ENCODE data around the gene FOXC1.

FOXC1 gene

DNA sequence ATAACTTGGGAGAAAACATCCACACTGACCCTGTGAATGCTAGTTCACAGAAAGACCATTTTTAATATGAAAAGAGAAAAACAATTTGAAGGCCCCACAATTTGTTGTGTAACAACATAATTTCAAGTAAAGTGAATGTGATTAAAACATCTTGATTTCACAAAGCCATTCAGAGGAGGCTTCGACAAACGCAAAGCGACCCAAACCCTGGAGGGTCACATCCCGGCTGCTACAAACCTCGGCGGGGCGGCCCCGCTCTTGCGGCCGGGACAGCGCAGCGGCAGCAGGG, 14.0 kb downstream of the FOXC1 start:
- DNase-seq (ENCODE audit: low read depth in 2 of 2): no peak

DNA sequence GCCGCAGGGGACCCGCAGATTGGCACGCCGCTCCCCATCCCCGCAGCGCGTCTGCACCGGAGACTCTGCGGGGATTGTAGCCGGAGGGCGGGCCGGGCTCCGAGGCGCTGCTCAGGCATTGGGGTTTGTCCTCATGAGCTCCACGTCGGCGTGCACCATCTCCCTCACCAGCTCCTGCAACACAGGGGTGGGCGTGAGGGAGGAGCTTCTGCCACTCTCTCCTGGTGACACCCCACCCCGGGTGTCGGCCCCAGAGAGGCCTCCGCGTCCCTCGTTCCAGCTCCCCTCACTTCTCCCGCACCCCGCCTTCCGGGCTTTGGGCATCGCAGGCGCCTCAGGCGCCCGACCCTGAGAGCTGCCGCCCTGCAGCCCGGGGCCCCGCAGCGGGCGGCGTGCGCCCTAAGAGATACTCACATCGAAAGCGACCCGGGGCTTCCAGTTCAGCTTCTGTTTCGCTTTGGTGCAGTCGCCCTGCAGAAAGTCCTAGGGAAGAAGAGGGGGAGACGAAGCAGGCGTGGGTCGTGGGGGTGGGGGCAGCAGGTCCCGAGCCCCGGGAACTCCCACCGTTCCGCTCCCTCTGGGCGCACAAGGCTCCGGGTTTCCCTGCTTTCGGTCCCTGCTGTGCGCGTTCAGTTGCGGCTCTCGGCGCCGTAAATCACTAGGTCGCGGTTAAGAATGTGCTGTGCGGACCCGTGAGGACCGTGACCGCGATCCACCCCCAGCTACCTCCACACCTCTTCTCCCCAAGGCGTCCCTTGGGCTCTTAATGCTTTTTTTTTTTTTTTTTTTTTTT, 14.5 kb downstream of the FOXC1 start:
- DNase-seq (ENCODE audit: low read depth in 2 of 2): no peak

DNA sequence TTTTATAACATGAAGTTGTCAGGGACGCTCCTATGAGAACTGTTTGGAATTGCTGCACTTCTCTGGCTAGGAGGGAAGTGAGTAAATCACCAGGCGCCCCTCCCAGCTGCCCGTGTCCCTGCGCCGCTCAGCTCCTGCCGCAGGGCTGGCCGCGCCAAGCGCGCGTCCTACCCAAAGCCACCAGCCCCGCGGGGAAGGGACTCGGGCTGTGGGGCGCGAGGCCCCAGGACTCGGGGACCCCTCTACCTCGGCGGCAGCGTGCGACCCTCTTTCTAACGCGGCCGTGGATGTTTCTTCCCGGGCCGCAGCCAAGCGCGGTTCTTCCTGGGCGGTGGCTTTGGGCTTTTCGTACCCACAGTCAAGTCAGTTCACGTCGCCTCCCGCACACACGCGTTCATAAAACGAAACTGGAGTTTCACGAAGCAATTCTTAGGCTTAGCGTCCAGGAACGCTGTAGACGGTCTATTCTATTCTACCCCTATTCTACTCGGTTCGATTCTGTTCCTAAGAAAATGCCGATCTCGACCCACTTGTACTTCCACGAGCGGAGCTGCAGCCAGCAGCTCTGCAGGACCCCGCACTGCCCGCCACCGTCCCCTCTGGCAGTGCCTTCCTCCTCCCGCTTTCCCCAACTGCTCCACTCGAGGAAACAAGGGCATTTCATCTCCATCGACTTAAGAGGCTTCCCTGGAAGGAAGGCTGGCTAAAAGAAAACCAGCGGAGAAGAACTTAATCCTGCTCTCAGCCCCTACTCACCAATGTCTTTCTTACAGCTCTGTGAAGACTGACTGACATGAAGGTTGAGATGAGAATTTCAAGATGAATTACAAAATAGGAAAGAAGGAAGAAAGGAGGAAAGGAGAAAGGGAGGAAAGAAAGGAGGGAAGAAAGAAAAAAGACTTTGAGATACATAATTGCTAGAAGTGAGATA, 15.4 kb downstream of the FOXC1 start:
- no peak for DNase-seq (ENCODE audit: low read depth in 2 of 2)

DNA sequence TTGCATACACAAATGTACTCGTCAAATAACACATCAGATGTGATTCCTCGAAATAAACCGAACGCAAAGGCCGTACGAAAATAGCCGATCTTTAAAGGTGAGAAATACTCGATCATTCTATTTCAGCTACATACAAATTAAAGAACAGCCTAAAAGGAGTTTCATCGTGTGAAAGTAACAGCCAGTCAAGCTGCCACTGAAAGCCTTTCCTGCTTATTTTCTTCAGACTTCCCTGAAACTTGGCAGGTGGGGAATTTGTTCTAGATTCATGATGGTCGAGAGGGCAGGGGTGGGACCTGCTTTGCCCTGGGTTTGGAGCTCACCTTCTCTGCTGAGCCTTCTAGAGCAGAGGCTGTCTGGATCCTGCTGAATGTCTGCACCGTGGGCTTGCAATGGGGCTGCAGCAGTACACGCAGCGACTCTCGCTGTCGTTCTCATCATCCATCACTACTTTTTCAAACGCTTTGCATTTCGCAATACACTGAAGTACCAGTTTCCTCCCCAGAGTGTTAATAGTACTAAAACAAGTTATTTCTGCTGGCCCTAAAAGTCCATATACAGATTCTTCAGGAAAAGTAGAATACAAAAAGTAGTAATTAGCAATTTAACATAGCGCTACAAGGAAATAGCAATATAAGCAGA, 16.2 kb downstream of the FOXC1 start:
- DNase-seq (ENCODE audit: low read depth in 2 of 2): no peak

DNA sequence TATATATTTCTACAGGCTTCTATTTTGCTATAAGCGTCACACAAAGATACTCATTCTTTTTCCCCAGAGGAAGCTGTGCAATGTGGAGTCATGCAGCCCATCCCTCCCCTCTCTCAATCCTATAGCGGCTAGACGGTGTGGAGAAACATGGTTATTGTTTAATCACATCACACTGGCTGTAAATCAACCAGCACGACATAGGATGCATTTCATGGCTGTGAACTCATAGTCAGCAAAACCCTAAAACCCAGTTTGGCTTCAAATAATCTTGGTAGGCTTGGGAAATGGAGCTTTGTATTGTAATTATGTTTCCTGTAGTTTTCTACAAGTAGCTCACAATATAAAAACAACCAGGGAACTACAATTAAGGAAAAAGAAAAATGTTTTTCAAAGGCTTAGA, 16.8 kb downstream of the FOXC1 start:
- no peak for DNase-seq (ENCODE audit: low read depth in 2 of 2)

DNA sequence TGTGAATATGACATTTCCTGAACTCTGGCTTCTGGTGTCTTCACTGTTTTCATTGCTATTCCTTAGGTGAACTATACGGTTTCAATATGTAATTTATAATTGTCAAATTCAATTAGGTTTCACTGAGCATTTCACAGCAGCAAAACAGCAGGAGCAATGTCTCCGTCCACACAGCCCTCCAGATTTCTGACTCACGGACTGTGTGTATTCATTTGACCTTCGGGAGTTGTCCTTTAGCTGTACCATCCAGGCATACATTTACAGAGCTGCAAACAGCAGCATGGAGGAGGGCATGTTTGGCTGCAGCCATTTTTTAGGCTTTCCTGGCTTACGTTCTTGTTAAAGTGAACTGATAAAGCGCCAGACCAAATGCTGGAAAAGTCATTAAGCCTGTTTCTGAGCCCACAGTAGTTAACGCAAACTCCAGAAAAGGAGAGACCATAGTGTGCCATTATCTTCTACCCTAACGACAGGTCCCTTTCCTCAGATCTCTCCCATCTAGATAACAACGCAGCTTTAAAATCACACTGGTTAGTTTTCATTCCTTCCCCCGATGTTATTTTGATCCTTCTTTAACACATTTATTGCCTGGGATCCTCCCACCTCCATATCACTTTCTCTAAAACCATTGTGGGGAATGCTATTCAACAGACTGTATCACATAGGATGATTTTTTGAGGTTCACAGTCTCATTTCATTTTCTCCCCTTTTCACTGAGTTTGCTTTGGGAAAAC, 18.3 kb downstream of the FOXC1 start:
- no peak for DNase-seq (ENCODE audit: low read depth in 2 of 2)

DNA sequence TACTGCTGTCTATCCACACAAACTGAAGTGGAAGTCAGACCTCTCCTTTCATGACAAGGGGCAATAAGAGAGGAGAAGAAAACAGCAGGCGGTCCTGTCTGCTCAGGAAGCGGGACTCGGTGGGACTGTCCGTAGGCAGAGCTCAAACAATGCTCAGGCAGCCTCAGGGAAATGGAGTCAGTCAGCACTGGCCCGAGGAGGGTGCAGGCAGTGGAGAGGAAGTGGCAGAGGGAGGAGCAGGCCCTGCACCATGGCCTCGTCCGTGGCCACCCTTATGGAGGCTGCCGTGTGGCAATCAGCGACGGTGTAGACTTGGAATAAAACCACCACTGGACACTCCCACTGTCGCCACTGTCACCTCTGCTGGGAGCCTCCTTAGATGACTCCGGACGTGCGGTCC, 19.6 kb downstream of the FOXC1 start:
- no peak for DNase-seq (ENCODE audit: low read depth in 2 of 2)

DNA sequence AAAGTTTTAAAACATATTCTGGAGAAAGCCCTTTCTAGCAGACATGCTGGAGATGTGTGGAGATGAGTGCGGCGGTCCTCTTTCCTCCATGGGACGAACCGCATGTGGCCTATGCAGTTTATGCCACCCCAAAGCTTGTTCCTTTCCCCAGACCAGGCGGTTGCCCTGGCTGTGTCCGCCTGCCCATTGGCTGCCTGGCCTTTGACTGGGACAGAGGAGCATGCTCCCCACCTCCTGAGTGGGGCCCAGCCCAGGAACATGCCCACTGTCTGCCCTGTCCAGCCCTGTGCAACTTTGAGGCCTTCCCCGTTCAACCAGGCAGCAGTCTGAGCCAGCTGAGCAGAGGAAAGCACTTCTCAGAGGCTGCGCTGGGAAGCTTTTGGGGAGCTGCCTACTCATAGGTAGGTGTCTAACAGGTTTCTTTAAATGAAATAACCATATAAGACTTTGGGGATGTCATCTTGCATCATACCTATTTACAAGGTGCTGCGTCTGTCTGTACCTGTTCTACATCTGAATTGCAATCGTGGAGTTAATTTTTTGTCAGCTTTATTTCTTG, 20.6 kb downstream of the FOXC1 start:
- DNase-seq (ENCODE audit: low read depth in 2 of 2): no peak

DNA sequence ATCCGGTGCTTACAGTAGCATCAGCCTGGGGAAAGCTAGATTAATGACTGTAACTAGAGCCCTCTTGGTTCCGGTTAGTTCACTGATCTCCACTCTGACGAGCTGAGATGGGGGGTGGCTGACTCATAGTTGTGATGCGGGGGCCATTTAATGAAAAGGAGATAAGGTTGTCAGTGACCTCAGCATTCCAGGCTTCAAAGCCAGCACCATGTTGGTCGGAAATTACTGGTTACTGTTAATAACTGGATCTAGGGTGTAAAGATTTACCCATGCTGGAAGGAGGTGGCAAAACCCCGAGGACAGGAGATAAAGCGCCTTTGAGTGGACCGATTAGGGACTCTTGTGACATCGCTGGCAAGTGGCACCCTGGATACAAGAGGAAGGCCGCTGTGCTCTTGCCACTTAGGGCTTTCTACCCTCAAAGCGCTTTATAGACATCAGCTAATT, 21.1 kb downstream of the FOXC1 start:
- DNase-seq (ENCODE audit: low read depth in 2 of 2): no peak

DNA sequence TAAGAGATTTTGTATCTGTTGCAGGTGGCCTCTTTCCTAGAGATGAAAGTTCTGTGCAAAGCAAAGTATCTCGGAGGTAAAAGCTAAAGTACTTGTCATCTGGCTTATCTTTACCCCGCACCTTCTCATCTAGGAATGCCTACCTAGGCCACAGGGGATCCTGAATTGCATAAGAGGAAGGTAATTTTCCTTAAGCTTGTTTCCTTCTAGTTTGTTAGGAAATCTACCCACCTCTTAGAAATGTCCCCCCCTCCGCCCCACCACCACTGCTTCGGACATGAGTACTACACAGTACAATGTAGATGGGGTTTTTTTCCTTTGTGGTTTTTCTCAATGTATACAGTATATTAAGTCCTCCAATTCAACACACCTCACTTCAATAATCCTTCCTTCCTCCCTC, 21.5 kb downstream of the FOXC1 start:
- no peak for DNase-seq (ENCODE audit: low read depth in 2 of 2)

DNA sequence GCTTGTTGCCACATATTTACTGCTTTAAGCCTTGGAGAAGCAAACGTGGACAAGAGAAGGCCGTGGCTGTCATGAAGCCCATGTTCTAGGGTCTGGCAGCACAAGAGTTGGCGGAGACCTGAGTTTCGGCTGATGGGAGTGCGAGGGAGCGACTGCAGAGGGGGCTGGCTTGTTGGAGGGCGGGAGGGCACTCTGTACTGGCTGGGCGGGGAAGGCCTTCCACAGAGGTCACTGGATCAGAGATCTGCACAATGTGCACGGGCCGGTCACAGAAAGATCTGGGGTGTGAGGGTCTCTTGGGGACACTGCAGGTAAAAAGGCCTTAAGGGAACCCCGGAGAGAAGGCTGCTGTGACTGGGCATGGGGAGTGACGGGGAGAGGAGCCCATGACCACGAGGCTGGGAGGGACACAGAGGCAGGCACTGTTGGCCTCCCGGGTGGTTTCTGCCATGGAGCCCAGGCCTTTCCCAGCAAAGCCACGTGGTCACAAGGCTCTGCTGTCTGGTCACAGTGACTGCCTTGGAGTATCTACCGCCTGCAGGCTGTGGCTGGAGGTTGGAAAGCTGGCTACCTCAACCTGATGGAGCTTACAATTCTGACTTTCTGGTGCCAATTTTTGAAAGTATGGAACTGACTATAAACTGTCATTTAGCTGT, 23.8 kb downstream of the FOXC1 start:
- no peak for DNase-seq (ENCODE audit: low read depth in 2 of 2)

DNA sequence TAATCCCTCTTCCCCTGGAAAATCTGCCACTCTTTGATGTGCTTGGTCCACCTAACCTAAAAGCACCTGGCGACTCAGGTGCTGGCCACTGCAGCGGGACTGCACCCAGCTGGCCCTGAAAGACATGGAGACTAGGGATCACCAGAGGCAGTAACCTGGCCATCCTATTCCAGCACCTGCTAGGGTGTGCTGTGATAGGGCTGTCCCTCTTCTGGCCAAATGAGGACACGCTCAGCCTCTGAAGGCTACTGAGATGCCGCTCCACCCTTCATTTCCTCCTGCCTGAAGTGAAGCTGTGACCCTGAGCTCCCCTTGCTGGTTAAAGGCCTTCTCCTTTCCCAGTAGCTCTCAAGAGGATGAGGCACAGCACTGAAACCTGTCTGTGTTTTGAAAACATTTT, 24.4 kb downstream of the FOXC1 start:
- DNase-seq (ENCODE audit: low read depth in 2 of 2): no peak

DNA sequence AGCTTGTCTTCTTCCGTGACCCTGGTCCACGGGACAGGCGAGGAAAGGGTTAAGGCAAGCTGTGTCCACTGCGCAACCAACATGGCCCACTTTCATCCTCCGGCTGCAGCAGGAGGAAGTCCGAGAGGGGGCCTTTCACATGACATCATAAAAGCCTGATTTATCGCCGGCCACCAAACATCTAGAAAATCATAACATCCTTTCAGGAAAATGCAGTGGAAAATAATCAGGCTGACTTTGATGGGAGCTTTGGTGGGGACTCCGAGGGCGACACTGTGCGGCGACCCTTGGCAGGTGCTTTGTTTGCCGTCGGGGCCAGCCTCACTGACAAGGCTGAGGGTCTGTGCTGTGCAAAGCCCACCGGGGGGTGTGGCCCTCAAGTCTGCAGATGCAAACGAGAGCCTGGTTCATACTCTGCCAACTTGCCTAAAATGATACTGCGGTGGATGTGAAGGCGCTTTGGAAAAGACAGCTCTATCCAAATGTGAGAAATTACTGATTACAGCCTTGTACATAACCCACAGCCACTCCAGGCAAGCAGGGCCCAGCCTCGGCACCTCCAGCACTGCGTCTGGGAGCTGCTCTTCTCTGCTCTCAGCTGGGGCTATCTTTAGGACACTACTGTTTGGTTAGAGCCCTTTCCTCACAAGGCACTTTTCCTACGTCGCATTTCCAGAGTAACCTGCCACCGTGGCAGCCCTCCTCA, 25.7 kb downstream of the FOXC1 start:
- DNase-seq (ENCODE audit: low read depth in 2 of 2): no peak

DNA sequence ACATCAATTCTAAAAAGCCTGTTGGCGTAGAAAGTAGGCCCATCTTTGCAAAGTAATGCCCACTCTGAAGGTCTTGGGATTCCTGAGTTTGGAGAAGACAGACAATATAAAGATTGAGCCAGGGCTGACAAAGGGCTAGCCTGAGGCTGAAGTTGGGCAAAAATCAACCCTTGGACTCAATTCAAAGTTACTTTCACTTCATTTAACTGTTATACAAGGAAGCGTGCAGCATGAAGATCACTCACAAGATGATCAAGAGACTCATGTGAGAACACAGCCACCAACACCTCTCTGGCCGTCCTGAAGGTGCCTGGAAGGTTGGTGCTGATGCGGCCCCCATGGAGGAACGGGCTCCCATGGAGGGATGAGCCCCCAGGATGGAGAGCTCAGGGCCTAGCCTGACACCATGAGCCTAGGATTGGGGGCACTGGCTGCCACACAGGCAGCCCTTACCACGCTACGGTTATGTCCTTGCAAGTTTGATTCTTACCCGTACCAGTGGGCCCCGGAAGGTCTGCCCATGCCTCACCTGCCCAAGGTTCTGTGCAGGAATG, 26.6 kb downstream of the FOXC1 start:
- DNase-seq (ENCODE audit: low read depth in 2 of 2): no peak

DNA sequence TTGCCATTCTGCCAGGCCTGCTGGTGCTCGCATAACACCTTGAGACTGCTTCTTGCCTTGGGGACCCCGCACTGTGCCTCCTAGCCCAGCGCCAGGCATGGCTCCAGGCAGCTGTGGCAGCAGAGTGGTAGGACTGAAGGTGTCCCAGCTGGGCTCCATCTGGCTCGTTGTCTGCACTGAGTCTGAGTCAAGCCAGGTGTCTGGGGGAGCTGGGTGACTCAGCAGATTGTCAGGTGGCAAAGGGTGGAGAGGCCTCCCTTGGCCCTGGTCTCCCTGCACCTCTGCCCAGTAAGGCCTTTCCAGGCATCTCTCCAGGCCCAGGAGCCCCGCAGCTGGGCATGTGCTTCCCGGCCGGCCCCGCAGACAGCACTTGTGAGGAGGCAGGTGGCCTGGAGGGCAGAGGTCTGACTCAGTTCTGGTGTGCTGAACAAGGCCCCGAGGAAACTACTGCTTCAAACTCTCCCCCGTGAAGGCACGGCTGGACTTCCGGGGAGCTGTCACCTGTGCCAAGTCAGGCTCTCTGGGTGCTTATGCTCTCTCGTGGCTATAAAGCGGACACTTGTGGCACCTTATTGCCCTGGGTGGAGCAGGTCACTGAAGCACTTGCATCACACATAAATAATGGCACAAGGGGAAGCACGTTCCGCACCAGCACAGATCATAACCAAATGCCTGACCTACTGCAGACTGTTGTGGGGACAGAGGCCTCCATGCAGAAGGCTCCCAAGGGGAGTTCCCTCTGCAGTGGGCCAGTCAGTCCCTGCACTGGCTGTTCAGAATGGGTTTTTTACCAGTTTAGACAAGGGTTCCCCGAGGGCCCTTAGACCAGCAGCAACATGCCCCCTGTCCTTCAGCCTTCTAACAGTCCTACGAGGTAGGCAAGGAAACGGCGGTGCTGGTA, 27.5 kb downstream of the FOXC1 start:
- no peak for DNase-seq (ENCODE audit: low read depth in 2 of 2)

DNA sequence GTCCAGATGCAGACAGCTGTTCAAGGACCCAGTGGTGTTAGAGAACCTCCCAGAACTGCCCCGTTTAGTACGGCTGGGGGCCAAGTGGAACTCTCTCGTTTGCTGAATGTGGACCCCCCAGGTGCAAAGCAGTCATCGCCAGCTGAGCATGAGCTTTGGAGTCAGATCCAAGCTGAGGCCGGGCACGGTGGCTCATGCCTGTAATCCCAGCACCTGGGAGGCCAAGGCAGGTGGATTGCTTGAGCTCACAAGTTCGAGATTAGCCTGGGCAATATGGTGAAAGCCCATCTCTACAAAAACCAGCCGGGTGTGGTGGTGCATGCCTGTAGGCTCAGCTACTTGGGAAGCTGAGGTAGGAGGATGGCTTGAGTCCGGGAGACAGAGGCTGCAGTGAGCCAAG, 29.7 kb downstream of the FOXC1 start:
- no peak for DNase-seq (ENCODE audit: low read depth in 2 of 2)

DNA sequence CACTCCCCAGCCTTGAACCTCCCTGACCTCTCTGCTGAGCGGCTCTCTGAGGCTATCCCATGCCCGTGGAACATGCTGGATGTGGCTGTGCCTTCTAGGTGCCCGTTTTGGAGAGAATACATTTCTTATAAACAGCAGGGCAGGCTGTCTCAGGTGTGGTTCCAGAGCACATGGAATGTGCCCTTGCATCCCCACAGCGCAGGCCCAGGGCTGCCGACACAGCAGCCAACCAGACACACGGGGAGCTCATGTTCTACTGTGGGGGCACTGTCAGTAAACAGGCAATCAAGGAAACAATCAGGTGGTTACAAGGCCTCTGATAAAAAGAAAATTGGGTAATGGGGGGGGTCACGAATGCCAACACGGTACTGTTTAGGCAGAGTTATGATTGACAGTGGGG, 30.8 kb downstream of the FOXC1 start:
- DNase-seq (ENCODE audit: low read depth in 2 of 2): no peak

DNA sequence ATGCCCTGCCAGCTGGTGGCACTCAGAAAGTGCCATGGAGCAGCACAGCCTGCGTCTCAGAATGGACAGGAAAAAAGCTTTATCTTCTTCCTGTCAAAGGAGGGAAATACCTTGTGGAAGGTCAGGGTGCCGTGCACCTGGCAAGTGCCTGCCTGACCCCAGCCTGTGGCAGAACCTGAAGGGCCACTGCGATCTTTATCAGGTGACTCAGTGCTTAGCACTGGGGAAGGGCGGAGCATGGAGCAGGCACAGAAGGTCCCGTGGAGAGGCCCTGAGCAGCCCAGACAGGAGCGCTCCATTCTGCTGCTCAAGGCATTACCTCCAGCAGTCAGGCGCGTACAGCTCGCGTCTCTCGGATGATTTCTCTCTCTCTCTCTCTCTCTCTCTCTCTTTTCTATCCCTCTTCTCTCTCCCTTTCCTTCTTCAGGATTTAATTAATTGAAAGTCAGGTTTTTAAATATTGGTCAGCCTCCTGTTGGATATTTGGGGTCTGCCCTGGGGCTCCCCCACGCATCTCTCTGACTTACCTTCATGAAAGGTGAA, 31.7 kb downstream of the FOXC1 start:
- no peak for DNase-seq (ENCODE audit: low read depth in 2 of 2)

DNA sequence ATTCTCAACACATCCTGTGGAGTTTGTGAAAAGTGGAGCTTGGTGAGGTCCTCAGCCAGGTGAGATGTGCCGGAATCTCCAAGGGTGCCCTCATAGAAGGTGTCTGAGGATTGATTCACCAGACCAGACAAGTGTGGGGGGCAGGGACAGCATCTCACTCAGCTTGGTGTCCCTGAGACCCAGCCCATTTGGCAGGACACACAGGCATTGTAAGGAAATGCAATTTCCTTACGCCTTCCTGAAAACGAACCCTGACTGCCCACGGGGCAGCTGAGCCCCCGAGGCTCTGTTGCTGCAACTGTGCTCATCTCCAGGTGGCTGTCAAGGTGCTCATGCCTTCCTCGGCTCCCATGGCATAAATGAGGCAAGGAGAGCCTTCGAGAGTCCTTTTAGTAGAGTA, 33.4 kb downstream of the FOXC1 start:
- DNase-seq (ENCODE audit: low read depth in 2 of 2): no peak

Data from stimulated activated CD4-positive, alpha-beta T cell treated with anti-CD3 and anti-CD28 coated beads, Interleukin-1b, Interleukin-23, amount 100 ng/mL, for 1 hour (primary cell).